Measurements from ENCODE around the gene ZFAND2B.

DNA sequence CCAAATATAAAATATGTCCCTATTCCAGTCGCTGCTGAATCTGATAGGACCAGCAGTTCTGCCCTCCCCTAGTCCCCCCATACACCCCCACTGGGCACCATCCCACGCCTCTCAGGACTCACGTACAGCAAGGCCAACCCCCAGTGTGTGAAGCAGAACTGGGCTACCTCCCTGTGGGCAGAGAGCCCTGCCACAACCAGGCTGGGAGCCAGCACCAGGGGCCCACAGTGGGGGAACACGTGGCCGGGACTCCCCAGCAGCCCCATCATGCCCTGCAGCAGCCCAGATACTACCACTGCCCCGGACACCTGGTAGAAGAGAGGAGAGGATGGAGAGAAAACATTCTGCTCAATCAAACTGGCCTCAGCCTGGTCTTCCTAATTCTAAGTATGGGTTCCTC lies 38.1 kb upstream of the ZFAND2B start:
- TF ChIP-seq CTCF (IDR thresholded peaks at IDR 0.05; ENCODE audit: poor library complexity, severe bottlenecking) (no peak), POLR2AphosphoS5 (IDR thresholded peaks at IDR 0.05) (no peak), SMC3 (conservative IDR thresholded peaks at IDR 0.05; ENCODE audit: poor library complexity) (no peak)
